K562 (cell line): ENCODE measurements around the gene SPTAN1.

Experiments used
- C11orf30 ChIP-seq: fragments of 450-650 bp; IDR thresholded peaks from 2 replicates; pipeline ENCODE4 v1.6.1; 2016; ENCODE audit warnings: low read depth, mild to moderate bottlenecking
- KAT8 ChIP-seq: fragments of 450-650 bp; IDR thresholded peaks from 2 replicates; pipeline ENCODE4 v1.6.1; 2016; ENCODE audit warnings: low read depth, mild to moderate bottlenecking
- KDM1A ChIP-seq, 2 experiments: fragments of 450-650 bp; IDR thresholded peaks; 2 replicates each; pipeline ENCODE4 v1.6.1; 2016; ENCODE audit warnings: mild to moderate bottlenecking in 2 of 2
- MCM7 ChIP-seq, 2 experiments: fragments of 450-650 bp; IDR thresholded peaks; 2 replicates each; pipeline ENCODE4 v1.6.1; 2016 to 2018
- NFRKB ChIP-seq: fragments of 450-650 bp; IDR thresholded peaks from 2 replicates; pipeline ENCODE4 v1.6.1; 2016; ENCODE audit warnings: low read depth
- SP2 ChIP-seq: IDR thresholded peaks from 2 replicates; pipeline ENCODE4 v1.6.1; 2011; ENCODE audit warnings: mild to moderate bottlenecking, low read depth, low read length, moderate library complexity; ENCODE audit not compliant: poor library complexity, severe bottlenecking; ENCODE audit errors: extremely low read depth
- SRSF1 ChIP-seq: fragments of 200-400 bp; formaldehyde crosslinking; IDR thresholded peaks from 2 replicates; pipeline ENCODE4 v1.6.1; 2017; ENCODE audit warnings: mild to moderate bottlenecking, low read depth, low read length, moderate library complexity

GRCh38 chr9:128551657-128552152, 682 bp upstream of the SPTAN1 start:
- no peak for TF ChIP-seq SP2
- no peak; a peak in 1 of 4 replicates for TF ChIP-seq KDM1A (IDR thresholded peaks at IDR 0.05)
- no peak for TF ChIP-seq MCM7 (IDR thresholded peaks at IDR 0.05)
- TF ChIP-seq NFRKB = no peak
- TF ChIP-seq C11orf30 = no peak
- TF ChIP-seq SRSF1 = no peak
- no peak for TF ChIP-seq KAT8
